HCT116 (cell line): ENCODE measurements around the gene PPP1R36. TPM values are rescaled to one million over a fixed set of nuclear protein-coding genes. Genes with fewer than 3 reads are reported as not detected.

ENCODE experiments used
- ATAC-seq: fragments of 200-7000 bp; cut with Tn5 transposase; 2 replicates; pipeline ENCODE4 v1.9.1; 2020; ENCODE audit warnings: mild to moderate bottlenecking, moderate library complexity
- BruUV-seq: library from RNA; stranded (reverse); fragments of 400-500 nt; replicated peaks from 2 replicates; lab custom pipeline; 2021; lab: Mats Ljungman, UMichigan
- CTCF ChIA-PET: fragments of 300-600 bp; sonication (Branson Sonifier 250); formaldehyde crosslinking; loops from one replicate; lab custom pipeline; 2021; ENCODE audit warnings: antibody characterized with exemption; lab: Charles Lee
- POLR2A ChIA-PET: fragments of 300-600, 350-600 bp; sonication (Branson Sonifier 250); formaldehyde crosslinking; loops from one replicate; lab custom pipeline; 2021; ENCODE audit warnings: antibody characterized with exemption; lab: Charles Lee
- RAD21 ChIA-PET, 2 experiments: fragments of 300-600 bp; sonication (Branson Sonifier 250); formaldehyde crosslinking; loops; one replicate each; lab custom pipeline; 2023; ENCODE audit warnings: low total read pairs in 2 of 2; ENCODE audit not compliant: uncharacterized antibody in 2 of 2, unreplicated experiment in 2 of 2, low non-redundant PET in 1 of 2; lab: Charles Lee
- DNase-seq: peaks from one replicate; pipeline ENCODE4 v3.0.0-alpha.2; 2010; ENCODE audit warnings: low read depth, low spot score
- H2AFZ ChIP-seq: fragments of 200-600 bp; shearing (Covaris generic), sonication (generic); 2 replicates; pipeline ENCODE4 v1.6.1; 2017; ENCODE audit warnings: low read depth, mixed run types, mixed read lengths, antibody characterized with exemption, low read length; ENCODE audit not compliant: poor library complexity, severe bottlenecking
- H3K27ac ChIP-seq: 2 replicates; pipeline ENCODE4 v1.5.1; 2012; ENCODE audit warnings: low read depth, low read length
- H3K27me3 ChIP-seq: fragments of 200-600 bp; sonication (generic); 2 replicates; pipeline ENCODE4 v1.6.1; 2016; ENCODE audit warnings: mixed run types, low read length, mixed read lengths; ENCODE audit not compliant: insufficient read depth
- H3K36me3 ChIP-seq, 2 experiments: fragments of 200-500 bp in 1 of 2; fragments of 200-600 bp in 1 of 2; sonication (Bioruptor generic) in 1 of 2; sonication (generic) in 1 of 2; 2 replicates each; pipeline versions ENCODE4 v1.5.1 to v1.6.1; 2014 to 2016; ENCODE audit warnings: low read length in 2 of 2, inconsistent platforms in 1 of 2, mixed read lengths in 1 of 2, mixed run types in 1 of 2; ENCODE audit not compliant: insufficient read depth in 2 of 2, control insufficient read depth in 1 of 2
- H3K4me1 ChIP-seq, 2 experiments: fragments of 200-600 bp in 1 of 2; sonication (generic) in 1 of 2; 2 replicates each; pipeline versions ENCODE4 v1.5.1 to v1.6.1; 2012 to 2017; ENCODE audit warnings: low read length in 2 of 2, inconsistent platforms in 1 of 2, mild to moderate bottlenecking in 1 of 2, mixed read lengths in 1 of 2, mixed run types in 1 of 2, moderate library complexity in 1 of 2; ENCODE audit not compliant: insufficient read depth in 2 of 2, control insufficient read depth in 1 of 2
- H3K4me2 ChIP-seq: fragments of 200-600 bp; sonication (generic); 2 replicates; pipeline ENCODE4 v1.6.1; 2017; ENCODE audit warnings: mixed run types, low read length, mixed read lengths
- H3K4me3 ChIP-seq, 2 experiments: fragments of 200-600 bp in 1 of 2; sonication (generic) in 1 of 2; replicated peaks in 1 of 2; 2 replicates each; pipeline ENCODE4 v1.5.1; 2011 to 2016; ENCODE audit warnings: low read length in 2 of 2, control low read depth in 1 of 2, low read depth in 1 of 2, mild to moderate bottlenecking in 1 of 2, mixed read lengths in 1 of 2, mixed run types in 1 of 2
- H3K79me2 ChIP-seq: fragments of 200-600 bp; sonication (generic); 2 replicates; pipeline ENCODE4 v1.6.1; 2017; ENCODE audit warnings: mild to moderate bottlenecking, mixed run types, low read length, moderate library complexity, mixed read lengths; ENCODE audit not compliant: insufficient read depth
- H3K9ac ChIP-seq: fragments of 200-600 bp; sonication (generic); 2 replicates; pipeline ENCODE4 v1.6.1; 2016; ENCODE audit warnings: low read length, mixed read lengths
- H3K9me2 ChIP-seq: fragments of 200-600 bp; sonication (generic), shearing (Covaris generic); 2 replicates; pipeline ENCODE4 v1.6.1; 2017; ENCODE audit warnings: mixed run types, mild to moderate bottlenecking, moderate library complexity; ENCODE audit not compliant: insufficient read depth
- H3K9me3 ChIP-seq, 2 experiments: fragments of 200-500 bp in 1 of 2; fragments of 200-600 bp in 1 of 2; sonication (Bioruptor generic) in 1 of 2; sonication (generic) in 1 of 2; 2 replicates each; pipeline ENCODE4 v1.6.1; 2014 to 2017; ENCODE audit warnings: low read length in 2 of 2, mixed read lengths in 2 of 2, inconsistent platforms in 1 of 2, low read depth in 1 of 2, mild to moderate bottlenecking in 1 of 2, mixed run types in 1 of 2, moderate library complexity in 1 of 2; ENCODE audit not compliant: control insufficient read depth in 1 of 2, insufficient read depth in 1 of 2
- H4K20me1 ChIP-seq: fragments of 200-600 bp; sonication (generic), shearing (Covaris generic); 2 replicates; pipeline ENCODE4 v1.6.1; 2017; ENCODE audit warnings: mixed run types, mild to moderate bottlenecking, moderate library complexity; ENCODE audit not compliant: insufficient read depth
- EGR1 ChIP-seq: IDR thresholded peaks from 2 replicates; pipeline ENCODE4 v1.6.1; 2012; ENCODE audit warnings: low read depth
- POLR2AphosphoS5 ChIP-seq: IDR thresholded peaks from 2 replicates; pipeline ENCODE4 v1.6.1; 2011; ENCODE audit warnings: mild to moderate bottlenecking, low read depth, low read length, moderate library complexity
- REST ChIP-seq: IDR thresholded peaks from 2 replicates; pipeline ENCODE4 v1.6.1; 2012; ENCODE audit warnings: low read depth
- SIN3A ChIP-seq: IDR thresholded peaks from 2 replicates; pipeline ENCODE4 v1.6.1; 2012; ENCODE audit warnings: low read depth
- SP1 ChIP-seq: IDR thresholded peaks from 2 replicates; pipeline ENCODE4 v1.6.1; 2012; ENCODE audit warnings: low read depth
- SRF ChIP-seq: IDR thresholded peaks from 2 replicates; pipeline ENCODE4 v1.6.1; 2012; ENCODE audit warnings: low read depth
- ZBTB33 ChIP-seq: IDR thresholded peaks from 2 replicates; pipeline ENCODE4 v1.6.1; 2011; ENCODE audit warnings: mild to moderate bottlenecking, low read length, moderate library complexity; ENCODE audit not compliant: insufficient replicate concordance; ENCODE audit errors: extremely low read depth
- ZFX ChIP-seq: fragments of 450-650 bp; IDR thresholded peaks from 2 replicates; pipeline ENCODE4 v1.6.1; 2017
- ZNF274 ChIP-seq: fragments of 200-500 bp; sonication (Bioruptor generic); IDR thresholded peaks from 2 replicates; pipeline ENCODE4 v1.6.1; 2014; ENCODE audit warnings: mild to moderate bottlenecking, low read depth, low read length, inconsistent platforms
- intact Hi-C: fragments of 100-400 bp; cut with micrococcal nuclease; formaldehyde crosslinking; loops from 2 replicates; pipeline ENCODE4 v1.10.0; 2022
- total RNA-seq: library from RNA; stranded (reverse); gene quantifications from one replicate; pipeline ENCODE4 v1.2.1, GENCODE V29; 2021; ENCODE audit not compliant: unreplicated experiment

PPP1R36 gene
- total RNA-seq, 1 experiment from 2014 or later, result 0.47 TPM

- H4K20me1 ChIP-seq, result no peaks in the 10 kb centered on the region
- no peaks in the 10 kb centered on the region for H3K9me2 ChIP-seq
- DNase-seq (no peak), ATAC-seq (no peak)
- TF ChIP-seq SRF (no peak), ZNF274 (no peak), ZFX (no peak), ZBTB33 (no peak), EGR1 (no peak), SP1 (no peak), REST (no peak), POLR2AphosphoS5 (no peak), SIN3A (no peak)
- ChIA-PET RAD21 (no interaction called here), POLR2A (no interaction called here), CTCF (no interaction called here)
- H2AFZ ChIP-seq, result no peak overlapping the region
- H3K27me3 ChIP-seq, result no peaks in the 10 kb centered on the region
- H3K4me1 ChIP-seq, result no peaks in the 10 kb centered on the region
- no TSS peak for BruUV-seq
- H3K9ac ChIP-seq, result no peak overlapping the region
- intact Hi-C loops, result no loop called here
- H3K4me2 ChIP-seq, result no peak overlapping the region
- H3K9me3 ChIP-seq, result no peaks in the 10 kb centered on the region
- no peaks in the 10 kb centered on the region for H3K79me2 ChIP-seq
- H3K36me3 ChIP-seq, result no peaks in the 10 kb centered on the region
- H3K4me3 ChIP-seq, result no peak overlapping the region
- H3K27ac ChIP-seq, result no peak overlapping the region
Measured at GRCh38 chr14:64601571-64601970, 51.8 kb downstream of the PPP1R36 start.
